Stimulated activated CD8-positive, alpha-beta memory T cell treated with anti-CD3 and anti-CD28 coated beads, Interleukin-4, amount 100 ng/mL, for 1 hour (primary cell): Measurements from ENCODE around the gene RXFP4.
"Not testable (repeated sequence)": the region's sequence is repeated elsewhere in the genome, so short reads cannot be mapped to it uniquely, and the experiment has no call there.

Experiments
- DNase-seq, 2 donors: peaks; one replicate each; pipeline ENCODE4 v3.0.0-alpha.2; 2020; ENCODE audit warnings: low read depth in 2 of 2, low spot score in 1 of 2

RXFP4 gene

DNA sequence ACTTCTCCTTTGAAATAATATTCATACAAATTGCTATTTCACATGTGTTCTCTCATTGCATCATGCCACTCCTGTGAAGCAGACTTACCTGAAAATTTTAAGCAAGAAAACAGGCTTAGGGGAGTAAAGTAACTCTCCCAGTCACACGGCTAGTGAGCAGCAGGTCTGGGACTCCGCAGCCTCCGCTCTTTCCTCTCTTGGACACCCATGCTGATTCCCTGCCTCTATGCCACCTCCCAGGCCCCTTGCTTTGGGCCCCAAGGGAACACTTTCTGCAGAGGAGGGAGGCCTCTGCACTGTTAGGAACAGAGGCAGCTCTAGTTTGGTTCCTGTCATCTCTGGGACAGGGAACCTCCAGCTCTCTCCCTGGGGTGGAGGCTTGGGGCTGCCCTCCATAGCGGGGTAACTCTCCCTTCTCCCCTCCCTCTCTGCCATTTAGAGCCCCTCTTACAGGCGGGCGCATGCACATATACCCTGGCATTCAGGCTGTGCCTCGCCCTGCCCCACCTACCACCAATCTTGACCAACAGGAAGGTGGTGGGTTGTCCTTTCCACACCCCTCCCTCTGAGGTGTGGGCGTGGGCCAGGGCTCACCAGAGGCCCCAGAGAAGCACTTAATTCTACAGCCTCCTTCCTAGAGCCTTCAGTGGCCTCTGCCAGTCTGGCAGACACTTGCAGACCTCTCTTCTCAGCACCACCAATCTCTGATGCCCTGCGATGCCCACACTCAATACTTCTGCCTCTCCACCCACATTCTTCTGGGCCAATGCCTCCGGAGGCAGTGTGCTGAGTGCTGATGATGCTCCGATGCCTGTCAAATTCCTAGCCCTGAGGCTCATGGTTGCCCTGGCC lies at the start of gene RXFP4:
RXFP4 (plus strand) TSS at position 646 of the 852 bp plus-strand sequence; CDS start at position 718, 72 bp downstream.
- no peak for DNase-seq

GRCh38 chr1:155892796-155893195 lies 48.6 kb upstream of the RXFP4 start:
- no peak for DNase-seq

- no peak for DNase-seq
These were observed 47.9 kb upstream of the RXFP4 start for GRCh38 chr1:155893389-155894142.

DNA sequence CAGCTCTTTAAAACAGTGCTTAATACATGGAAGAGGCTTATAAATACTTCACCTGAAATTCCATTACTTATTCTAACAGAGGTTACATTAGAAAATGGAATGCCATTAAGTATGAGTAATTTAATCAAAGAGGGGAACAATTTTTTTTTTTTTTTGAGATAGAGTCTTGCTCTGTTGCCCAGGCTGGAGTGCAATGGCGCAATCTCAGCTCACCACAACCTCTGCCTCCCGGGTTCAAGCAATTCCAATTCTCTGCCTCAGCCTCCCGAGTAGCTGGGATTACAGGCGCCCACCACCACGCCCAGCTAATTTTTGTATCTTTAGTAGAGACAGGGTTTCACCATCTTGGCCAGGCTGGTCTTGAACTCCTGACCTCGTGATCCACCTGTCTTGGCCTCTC lies 45.8 kb upstream of the RXFP4 start:
- not testable (repeated sequence) for DNase-seq

GRCh38 chr1:155896476-155896875 lies 45.0 kb upstream of the RXFP4 start:
- not testable (repeated sequence) for DNase-seq

GRCh38 chr1:155897746-155898145 lies 43.7 kb upstream of the RXFP4 start:
- DNase-seq, result no peak

- no peak for DNase-seq
These were observed 42.5 kb upstream of the RXFP4 start for GRCh38 chr1:155898888-155899287.

DNA sequence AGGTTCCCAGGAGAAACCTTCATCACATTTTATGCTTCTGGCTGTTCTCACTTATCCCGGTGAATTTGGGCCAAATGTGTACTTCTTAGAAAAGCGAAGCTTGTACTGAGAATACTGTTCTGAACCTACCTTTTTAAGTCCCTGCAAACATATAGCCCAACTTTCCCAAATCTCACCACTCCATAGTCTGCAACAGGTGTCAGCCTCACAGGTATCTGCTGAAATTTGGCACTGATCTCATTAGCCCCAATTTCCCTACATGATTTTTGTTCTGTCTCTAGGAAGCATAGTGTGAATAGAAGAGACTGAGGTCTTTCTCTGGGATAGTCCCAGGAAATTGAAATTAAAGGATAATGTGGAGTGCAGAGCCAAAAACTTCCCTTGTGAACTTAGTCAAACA lies 41.8 kb upstream of the RXFP4 start:
- no peak for DNase-seq

DNA sequence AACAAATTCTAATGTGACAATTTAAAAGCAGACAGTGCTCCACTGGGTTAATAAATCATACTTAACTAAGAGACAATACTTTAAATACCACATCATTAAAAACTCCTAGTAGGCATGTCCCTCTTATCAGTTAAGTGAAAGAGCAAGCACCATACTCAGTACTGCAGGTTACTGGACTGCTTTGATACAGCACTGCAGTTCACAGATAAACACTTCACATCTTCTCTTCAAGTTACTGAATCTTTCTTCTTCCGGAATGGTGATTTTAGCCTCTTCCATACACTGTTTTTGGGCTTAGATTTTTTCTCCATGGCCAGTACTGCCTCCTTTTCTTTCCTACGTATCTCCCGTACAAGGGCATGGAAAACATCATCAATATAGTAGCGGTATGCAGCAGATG lies 41.3 kb upstream of the RXFP4 start:
- DNase-seq, result no peak

DNA sequence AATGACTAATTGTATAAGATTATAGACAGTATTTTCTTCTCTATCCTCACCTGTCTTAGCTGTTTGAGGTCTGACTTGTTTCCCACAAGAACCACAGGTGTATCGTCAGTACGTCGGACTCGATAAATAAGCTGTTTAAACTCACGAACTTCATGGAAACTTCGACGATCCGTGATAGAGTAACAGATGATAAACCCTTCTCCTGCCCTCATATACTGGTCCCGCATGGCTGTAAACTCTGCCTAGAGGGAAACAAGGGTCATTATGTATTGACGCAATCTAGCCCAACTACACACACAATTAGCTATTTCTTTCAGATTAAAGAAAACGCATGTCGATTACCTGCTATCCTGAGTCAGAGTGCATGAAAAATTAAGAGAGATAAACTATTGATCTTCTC lies 37.2 kb upstream of the RXFP4 start:
- DNase-seq, result no peak

- no peak for DNase-seq
These were observed 31.5 kb upstream of the RXFP4 start for GRCh38 chr1:155909894-155910293.

DNA sequence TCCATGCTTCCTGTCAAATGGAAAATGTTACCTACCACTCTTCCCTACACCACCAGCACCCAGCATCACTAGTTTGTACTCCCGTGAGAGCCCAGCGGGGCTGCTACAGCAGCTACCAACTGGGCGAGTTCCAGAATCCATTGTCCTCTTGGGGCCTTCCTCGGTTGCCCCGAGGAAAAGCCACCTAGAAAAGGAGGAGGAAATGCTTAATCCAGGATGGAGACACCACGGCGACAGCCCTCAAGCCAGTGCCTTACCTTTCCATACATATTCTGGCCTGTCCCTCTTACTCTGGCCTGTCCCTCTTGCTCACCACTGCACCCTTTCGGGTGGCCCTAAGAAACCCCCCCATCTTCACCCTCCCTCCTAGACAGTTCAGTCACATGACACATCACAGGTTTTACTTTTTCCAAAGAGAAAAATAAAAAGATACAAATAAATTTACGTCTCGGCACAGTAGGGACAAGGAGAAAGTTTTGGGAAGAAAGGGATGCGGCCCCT lies 30.8 kb upstream of the RXFP4 start:
- no peak for DNase-seq

DNA sequence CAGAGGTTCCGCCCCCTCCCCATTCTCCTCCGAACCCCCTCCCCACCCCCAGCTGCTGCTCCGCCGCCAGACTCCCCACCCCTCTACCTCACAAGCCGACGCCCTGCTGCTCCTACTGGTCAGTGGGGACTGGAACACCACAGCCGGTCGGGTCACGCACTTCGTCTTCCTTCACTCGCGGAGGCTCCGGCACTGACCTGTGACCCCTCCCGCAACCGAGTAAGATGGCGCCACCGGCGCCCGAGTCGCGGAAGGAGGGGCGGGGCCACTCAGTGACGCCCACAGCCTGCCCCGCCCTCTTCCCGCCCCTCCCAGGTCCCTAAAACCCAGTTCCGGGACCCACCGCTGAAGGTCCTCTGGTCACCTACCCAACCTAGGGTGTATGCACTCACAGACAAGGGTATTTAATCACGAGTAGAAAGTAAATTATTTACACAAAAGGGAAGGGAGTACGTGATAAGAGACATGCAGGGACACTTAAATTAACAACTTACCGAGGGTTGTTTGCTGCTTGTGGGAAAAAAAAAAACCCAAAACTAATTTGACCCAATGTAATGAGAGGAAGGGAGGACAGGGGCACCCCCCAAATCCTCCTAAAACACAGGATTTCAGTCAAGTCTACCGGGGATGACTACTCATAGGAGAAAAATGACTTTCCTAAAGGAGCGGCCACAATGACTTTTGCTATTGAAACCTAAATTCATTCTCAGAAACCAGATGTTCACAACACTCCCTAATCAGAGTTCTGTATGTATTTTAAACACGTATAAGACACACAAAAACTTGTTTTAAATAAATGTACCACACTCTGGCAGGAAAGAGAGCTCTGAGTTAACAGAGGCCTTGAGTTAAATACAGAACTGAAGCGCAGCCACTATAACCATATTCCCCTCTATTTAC lies 30.0 kb upstream of the RXFP4 start, which contains the start of gene RIT1:
RIT1 (minus strand) TSS at position 194 of the 900 bp plus-strand sequence. CDS start 588 bp downstream, outside the sequence.
- peak; percentile 68 to 73 for DNase-seq

- DNase-seq, result no peak
These were observed 29.3 kb upstream of the RXFP4 start for GRCh38 chr1:155912056-155912536.

- no peak for DNase-seq
These were observed 27.3 kb upstream of the RXFP4 start for GRCh38 chr1:155913969-155914757.

DNA sequence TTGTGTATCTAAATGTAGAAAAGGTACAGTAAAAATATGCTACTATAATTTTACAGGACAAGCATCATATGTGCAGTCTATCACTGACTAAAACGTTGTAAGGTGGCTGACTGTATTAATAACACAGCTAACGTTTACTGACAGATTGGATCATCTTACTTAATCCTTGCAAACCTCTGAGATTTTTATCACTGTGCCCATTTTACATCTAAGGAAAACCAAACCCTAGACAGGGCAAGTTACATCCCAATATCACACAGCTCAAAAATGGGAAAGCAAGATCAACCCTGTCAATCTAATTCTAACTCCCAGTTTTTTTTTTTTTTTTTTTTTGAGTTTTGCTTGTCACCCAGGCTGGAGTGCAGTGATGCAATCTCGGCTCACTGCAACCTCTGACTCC lies 22.8 kb upstream of the RXFP4 start:
- no peak for DNase-seq

DNA sequence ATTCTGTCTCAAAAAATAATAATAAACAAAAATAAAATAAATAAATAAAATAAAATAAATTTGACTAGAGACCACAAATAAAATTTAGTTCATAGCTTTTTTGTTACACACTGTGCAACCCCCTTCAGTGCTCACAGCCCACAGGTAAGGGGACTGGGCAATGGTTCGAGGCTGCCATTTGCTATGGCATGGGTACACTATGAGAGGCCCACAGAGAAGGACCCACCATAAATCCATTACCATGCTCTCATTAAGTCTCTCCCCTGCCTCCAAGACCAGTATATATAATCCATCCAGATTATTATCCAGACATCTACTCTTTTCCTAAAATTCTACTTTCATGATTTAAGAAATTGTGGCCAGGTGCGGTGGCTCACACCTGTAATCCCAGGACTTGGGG lies 21.6 kb upstream of the RXFP4 start:
- DNase-seq, result no peak

GRCh38 chr1:155920717-155921116 lies 20.7 kb upstream of the RXFP4 start:
- no peak for DNase-seq

DNA sequence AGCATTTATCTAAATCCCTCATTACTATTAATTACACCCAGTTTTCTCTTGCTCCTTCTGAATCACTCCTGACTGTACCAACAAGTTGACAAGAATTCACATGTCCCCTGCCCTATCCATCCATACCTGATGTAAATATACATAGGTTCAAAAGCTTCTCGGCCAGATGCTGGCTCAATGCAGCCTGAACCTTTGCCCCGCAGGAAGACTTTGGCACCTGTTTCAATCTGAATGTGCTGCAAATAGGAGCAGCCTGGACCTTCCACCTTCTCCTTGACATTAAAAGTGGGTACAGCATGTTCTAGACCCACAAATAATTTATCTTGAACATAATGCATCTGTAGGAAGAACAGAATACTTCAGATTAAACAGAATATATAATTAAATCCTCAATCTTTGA lies 15.9 kb upstream of the RXFP4 start:
- no peak for DNase-seq

- no peak for DNase-seq
These were observed 12.4 kb upstream of the RXFP4 start for GRCh38 chr1:155929057-155929456.
